ENCODE measurements around the gene VTCN1. TPM values are rescaled to one million over a fixed set of nuclear protein-coding genes. Genes with fewer than 3 reads are reported as not detected.

Gene VTCN1
- total RNA-seq, 1 donor = not detected

DNA sequence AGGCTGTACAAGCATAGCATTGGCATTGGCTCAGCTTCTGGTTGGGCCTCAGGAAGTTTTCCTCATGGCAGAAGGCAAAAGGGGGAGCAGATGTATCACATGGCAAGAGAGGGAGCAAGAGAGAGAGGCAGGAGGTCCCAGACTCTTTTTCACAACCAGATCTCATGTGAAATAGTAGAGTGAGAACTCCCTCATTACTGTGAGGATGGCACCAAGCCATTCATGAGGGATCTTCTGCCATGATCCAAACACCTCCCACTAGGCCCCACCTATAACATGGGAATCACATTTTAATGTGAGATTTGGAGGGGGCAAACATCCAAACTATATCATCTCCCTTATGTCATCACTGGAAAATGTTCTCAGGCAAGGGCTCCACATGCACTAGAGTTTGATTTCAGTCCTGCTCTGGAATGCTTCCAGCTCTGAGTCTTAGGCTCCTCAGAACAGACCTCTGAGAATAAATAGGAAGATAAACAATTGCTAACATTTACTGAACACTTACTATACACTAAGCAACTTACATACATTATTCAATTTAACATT lies 39.4 kb upstream of the VTCN1 start:
- no peaks in the 10 kb centered on the region for H3K4me1 ChIP-seq (ENCODE audit: insufficient read depth, low read length)
- H3K79me2 ChIP-seq (ENCODE audit: insufficient read depth, low read length) = no peaks in the 10 kb centered on the region
- H3K4me2 ChIP-seq (ENCODE audit: insufficient read depth, low read length) = no peak overlapping the region
- no peaks in the 10 kb centered on the region for H3K9me3 ChIP-seq (ENCODE audit: low read depth, low read length)
- TF ChIP-seq, protein P1, sequence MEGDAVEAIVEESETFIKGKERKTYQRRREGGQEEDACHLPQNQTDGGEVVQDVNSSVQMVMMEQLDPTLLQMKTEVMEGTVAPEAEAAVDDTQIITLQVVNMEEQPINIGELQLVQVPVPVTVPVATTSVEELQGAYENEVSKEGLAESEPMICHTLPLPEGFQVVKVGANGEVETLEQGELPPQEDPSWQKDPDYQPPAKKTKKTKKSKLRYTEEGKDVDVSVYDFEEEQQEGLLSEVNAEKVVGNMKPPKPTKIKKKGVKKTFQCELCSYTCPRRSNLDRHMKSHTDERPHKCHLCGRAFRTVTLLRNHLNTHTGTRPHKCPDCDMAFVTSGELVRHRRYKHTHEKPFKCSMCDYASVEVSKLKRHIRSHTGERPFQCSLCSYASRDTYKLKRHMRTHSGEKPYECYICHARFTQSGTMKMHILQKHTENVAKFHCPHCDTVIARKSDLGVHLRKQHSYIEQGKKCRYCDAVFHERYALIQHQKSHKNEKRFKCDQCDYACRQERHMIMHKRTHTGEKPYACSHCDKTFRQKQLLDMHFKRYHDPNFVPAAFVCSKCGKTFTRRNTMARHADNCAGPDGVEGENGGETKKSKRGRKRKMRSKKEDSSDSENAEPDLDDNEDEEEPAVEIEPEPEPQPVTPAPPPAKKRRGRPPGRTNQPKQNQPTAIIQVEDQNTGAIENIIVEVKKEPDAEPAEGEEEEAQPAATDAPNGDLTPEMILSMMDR (IDR thresholded peaks at IDR 0.05; ENCODE audit: extremely low read depth, low read depth, low read length) = no peak
- no peaks in the 10 kb centered on the region for H4K20me1 ChIP-seq (ENCODE audit: insufficient read depth, low read length)
- H2AFZ ChIP-seq (ENCODE audit: low read length) = no peak overlapping the region
- H3K4me3 ChIP-seq (ENCODE audit: insufficient read depth, low read length) = no peak overlapping the region
- no peaks in the 10 kb centered on the region for H3K36me3 ChIP-seq (ENCODE audit: insufficient read depth, low read length)
- no peak overlapping the region for H3K27ac ChIP-seq (ENCODE audit: low read depth, low read length)
- H3K27me3 ChIP-seq (ENCODE audit: insufficient read depth, low read length) = peaks cover 3% of the 10 kb centered on the region
- DNase-seq (ENCODE audit: insufficient read length, low spot score, missing footprints) = no peak

- DNase-seq (ENCODE audit: insufficient read length, low spot score, missing footprints) = no peak
- no peak overlapping the region for H3K4me2 ChIP-seq (ENCODE audit: insufficient read depth, low read length)
- no peak overlapping the region for H3K4me3 ChIP-seq (ENCODE audit: insufficient read depth, low read length)
- H3K4me1 ChIP-seq (ENCODE audit: insufficient read depth, low read length) = no peaks in the 10 kb centered on the region
- TF ChIP-seq, protein P1 (IDR thresholded peaks at IDR 0.05; ENCODE audit: extremely low read depth, low read depth, low read length) = no peak
- no peaks in the 10 kb centered on the region for H3K9me3 ChIP-seq (ENCODE audit: low read depth, low read length)
- H3K36me3 ChIP-seq (ENCODE audit: insufficient read depth, low read length) = no peaks in the 10 kb centered on the region
- H3K27me3 ChIP-seq (ENCODE audit: insufficient read depth, low read length) = peaks cover 9% of the 10 kb centered on the region
- no peak overlapping the region for H3K27ac ChIP-seq (ENCODE audit: low read depth, low read length)
- no peak overlapping the region for H2AFZ ChIP-seq (ENCODE audit: low read length)
- no peaks in the 10 kb centered on the region for H3K79me2 ChIP-seq (ENCODE audit: insufficient read depth, low read length)
- no peaks in the 10 kb centered on the region for H4K20me1 ChIP-seq (ENCODE audit: insufficient read depth, low read length)
Observed at GRCh38 chr1:117244971-117245370, 34.2 kb upstream of the VTCN1 start.

DNA sequence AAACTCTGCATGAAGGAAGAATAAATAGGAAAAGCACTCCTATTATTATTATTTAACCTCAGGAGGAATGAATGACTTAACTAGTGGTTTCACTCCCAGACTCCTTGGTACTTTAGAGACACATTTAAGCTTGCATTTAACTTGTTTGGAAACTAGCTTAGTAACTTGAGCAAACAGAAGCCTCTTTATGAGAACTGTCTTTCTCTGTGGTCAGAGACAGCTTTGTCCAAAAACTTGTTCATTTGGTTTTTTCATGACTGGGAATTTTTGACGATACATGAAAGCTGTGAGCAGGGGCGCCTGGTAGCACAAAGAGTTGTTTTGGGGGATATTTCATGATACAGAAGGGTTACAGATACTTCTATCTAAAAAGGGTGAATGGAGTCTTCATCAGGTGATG lies 33.6 kb upstream of the VTCN1 start:
- Histone ChIP-seq H3K4me2 (ENCODE audit: insufficient read depth, low read length) (no peak overlapping the region), H3K27ac (ENCODE audit: low read depth, low read length) (no peak overlapping the region), H2AFZ (ENCODE audit: low read length) (no peak overlapping the region), H4K20me1 (ENCODE audit: insufficient read depth, low read length) (no peaks in the 10 kb centered on the region), H3K4me1 (ENCODE audit: insufficient read depth, low read length) (no peaks in the 10 kb centered on the region), H3K4me3 (ENCODE audit: insufficient read depth, low read length) (no peak overlapping the region), H3K36me3 (ENCODE audit: insufficient read depth, low read length) (no peaks in the 10 kb centered on the region), H3K27me3 (ENCODE audit: insufficient read depth, low read length) (peaks cover 9% of the 10 kb centered on the region), H3K9me3 (ENCODE audit: low read depth, low read length) (no peaks in the 10 kb centered on the region), H3K79me2 (ENCODE audit: insufficient read depth, low read length) (no peaks in the 10 kb centered on the region)
- TF ChIP-seq, protein P1 (IDR thresholded peaks at IDR 0.05; ENCODE audit: extremely low read depth, low read depth, low read length) = no peak
- DNase-seq (ENCODE audit: insufficient read length, low spot score, missing footprints) = no peak

DNA sequence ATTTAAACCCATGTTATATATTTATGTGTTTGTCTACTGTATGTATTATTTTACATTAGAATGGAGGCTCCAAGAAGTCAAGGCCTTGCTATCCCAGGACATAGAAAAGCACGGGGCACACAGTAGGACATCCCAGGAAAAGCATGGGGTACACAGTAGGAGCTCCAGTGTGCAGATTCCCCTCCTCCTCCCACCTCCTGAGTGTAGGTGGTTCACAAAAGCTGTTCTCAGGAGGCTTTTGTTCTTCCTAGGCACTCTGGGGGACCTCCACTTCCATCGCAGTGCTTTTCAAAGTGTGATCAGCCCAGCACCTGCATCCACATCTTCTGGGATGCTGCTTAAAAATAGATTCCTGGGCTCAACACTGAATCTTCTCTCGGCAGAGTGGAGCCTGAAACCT lies 30.8 kb upstream of the VTCN1 start:
- Histone ChIP-seq H3K4me2 (ENCODE audit: insufficient read depth, low read length) (no peak overlapping the region), H3K27me3 (ENCODE audit: insufficient read depth, low read length) (peaks cover 9% of the 10 kb centered on the region), H4K20me1 (ENCODE audit: insufficient read depth, low read length) (no peaks in the 10 kb centered on the region), H2AFZ (ENCODE audit: low read length) (no peak overlapping the region), H3K4me3 (ENCODE audit: insufficient read depth, low read length) (no peak overlapping the region), H3K36me3 (ENCODE audit: insufficient read depth, low read length) (no peaks in the 10 kb centered on the region), H3K27ac (ENCODE audit: low read depth, low read length) (no peak overlapping the region), H3K79me2 (ENCODE audit: insufficient read depth, low read length) (no peaks in the 10 kb centered on the region), H3K4me1 (ENCODE audit: insufficient read depth, low read length) (no peaks in the 10 kb centered on the region), H3K9me3 (ENCODE audit: low read depth, low read length) (no peaks in the 10 kb centered on the region)
- no peak for DNase-seq (ENCODE audit: insufficient read length, low spot score, missing footprints)
- TF ChIP-seq, protein P1 (IDR thresholded peaks at IDR 0.05; ENCODE audit: extremely low read depth, low read depth, low read length) = no peak

Data from osteoblast (primary cell).